ENCODE results near the gene PSMD3. TPM values are rescaled to one million over a fixed set of nuclear protein-coding genes. Genes with fewer than 3 reads are reported as not detected.
A peak's percentile ranks its signal among the peaks of the same experiment; 100 is the strongest.

The PSMD3 gene
- total and polyA plus RNA-seq, 9 of the 15 experiments (the other 6 are each of a cell fraction or from before 2014, with no cell fraction given) = 2.0 to 251 (median 135) TPM

DNA sequence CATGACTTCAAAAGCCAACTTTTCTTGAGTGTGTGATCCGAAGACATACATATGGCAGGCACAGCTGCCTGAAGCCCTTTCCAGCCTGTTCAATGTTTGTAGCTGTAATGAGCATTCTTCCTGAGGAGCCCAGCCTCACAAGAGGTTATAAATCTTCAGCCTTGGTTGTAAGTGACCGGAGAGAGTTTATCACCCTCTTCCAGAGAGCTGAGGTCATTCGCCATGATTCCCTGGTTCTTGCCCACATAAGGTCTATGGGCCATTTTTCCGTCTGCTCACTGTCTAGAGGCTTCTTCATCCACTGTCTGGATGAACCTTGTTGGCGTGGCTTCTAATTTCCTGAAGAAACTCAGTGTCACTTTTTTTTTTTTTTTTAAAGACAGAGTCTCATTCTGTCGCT lies 24.9 kb downstream of the PSMD3 start (continued):
- TF ChIP-seq MLLT1 (IDR thresholded peaks at IDR 0.05) = no peak
- no peak for TF ChIP-seq KLF13 (tag; IDR thresholded peaks at IDR 0.05; ENCODE audit: borderline replicate concordance, low read depth)
- TF ChIP-seq KAT2B (IDR thresholded peaks at IDR 0.05; ENCODE audit: low read depth, low read length) = no peak
- no peak for TF ChIP-seq ZFP1 (CRISPR knock-in tag; IDR thresholded peaks at IDR 0.05)
- no peak for TF ChIP-seq ARID3B (CRISPR knock-in tag; IDR thresholded peaks at IDR 0.05; ENCODE audit: borderline replicate concordance)
- TF ChIP-seq TSC22D4 (tag; IDR thresholded peaks at IDR 0.05) = no peak
- TF ChIP-seq CHD4 (IDR thresholded peaks at IDR 0.05; ENCODE audit: insufficient read depth, insufficient replicate concordance, low read depth, low read length, poor library complexity, severe bottlenecking) = no peak
- TF ChIP-seq TEAD2 (tag; IDR thresholded peaks at IDR 0.05) = no peak
- TF ChIP-seq GABPB2 (CRISPR knock-in tag; conservative IDR thresholded peaks at IDR 0.05) = no peak
- no peak for TF ChIP-seq ZNF282 (CRISPR knock-in tag; IDR thresholded peaks at IDR 0.05)
- no peak for TF ChIP-seq ZBTB26 (CRISPR knock-in tag; IDR thresholded peaks at IDR 0.05)
- TF ChIP-seq STAT5A (IDR thresholded peaks at IDR 0.05; ENCODE audit: borderline replicate concordance, low read length) = peak; percentile 24; the same call in 1 of the 2 replicates
- TF ChIP-seq POU5F1 (IDR thresholded peaks at IDR 0.05; ENCODE audit: borderline replicate concordance, low read depth, low read length, partially characterized antibody) = no peak
- TF ChIP-seq RAD51 (IDR thresholded peaks at IDR 0.05; ENCODE audit: borderline replicate concordance, low read depth) = no peak
- no peak for TF ChIP-seq MYNN (IDR thresholded peaks at IDR 0.05)
- no peak for TF ChIP-seq MYNN (CRISPR knock-in tag; IDR thresholded peaks at IDR 0.05)
- no peak for TF ChIP-seq KLF6 (CRISPR knock-in tag; IDR thresholded peaks at IDR 0.05; ENCODE audit: borderline replicate concordance)
- TF ChIP-seq, protein P1, sequence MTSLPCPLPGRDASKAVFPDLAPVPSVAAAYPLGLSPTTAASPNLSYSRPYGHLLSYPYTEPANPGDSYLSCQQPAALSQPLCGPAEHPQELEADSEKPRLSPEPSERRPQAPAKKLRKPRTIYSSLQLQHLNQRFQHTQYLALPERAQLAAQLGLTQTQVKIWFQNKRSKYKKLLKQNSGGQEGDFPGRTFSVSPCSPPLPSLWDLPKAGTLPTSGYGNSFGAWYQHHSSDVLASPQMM (CRISPR knock-in tag; IDR thresholded peaks at IDR 0.05) = no peak
- TF ChIP-seq NR4A1 (CRISPR knock-in tag; IDR thresholded peaks at IDR 0.05) = no peak
- no peak for TF ChIP-seq NR4A1 (tag; IDR thresholded peaks at IDR 0.05)
- TF ChIP-seq BHLHE40 (IDR thresholded peaks at IDR 0.05; ENCODE audit: low read length) = 0 out of 2 replicates have a peak, but pooled peaks have one; percentile 11
- TF ChIP-seq, protein P2, sequence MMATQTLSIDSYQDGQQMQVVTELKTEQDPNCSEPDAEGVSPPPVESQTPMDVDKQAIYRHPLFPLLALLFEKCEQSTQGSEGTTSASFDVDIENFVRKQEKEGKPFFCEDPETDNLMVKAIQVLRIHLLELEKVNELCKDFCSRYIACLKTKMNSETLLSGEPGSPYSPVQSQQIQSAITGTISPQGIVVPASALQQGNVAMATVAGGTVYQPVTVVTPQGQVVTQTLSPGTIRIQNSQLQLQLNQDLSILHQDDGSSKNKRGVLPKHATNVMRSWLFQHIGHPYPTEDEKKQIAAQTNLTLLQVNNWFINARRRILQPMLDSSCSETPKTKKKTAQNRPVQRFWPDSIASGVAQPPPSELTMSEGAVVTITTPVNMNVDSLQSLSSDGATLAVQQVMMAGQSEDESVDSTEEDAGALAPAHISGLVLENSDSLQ (IDR thresholded peaks at IDR 0.05) = peak; percentile 86
- TF ChIP-seq KDM2B (CRISPR knock-in tag; IDR thresholded peaks at IDR 0.05) = no peak
- no peak for TF ChIP-seq POLR2A (conservative IDR thresholded peaks at IDR 0.05)

All from K562 (cell line).